GM12892 (cell line): ENCODE results near the gene DPPA5.

Source experiments
- POLR2A ChIP-seq: IDR thresholded peaks from 2 replicates; pipeline ENCODE4 v1.6.1; 2011; ENCODE audit warnings: low read depth, low read length, control low read depth
- POLR2AphosphoS5 ChIP-seq: IDR thresholded peaks from 2 replicates; pipeline ENCODE4 v1.6.1; 2011; ENCODE audit warnings: low read depth, low read length, control low read depth

- TF ChIP-seq POLR2A (no peak), POLR2AphosphoS5 (no peak)
Observed at GRCh38 chr6:73325656-73326055, 28.4 kb downstream of the DPPA5 start.
